GM12892 (cell line): ENCODE results near the gene ARHGAP12. TPM values are rescaled to one million over a fixed set of nuclear protein-coding genes. Genes with fewer than 3 reads are reported as not detected.
"Not testable (repeated sequence)": the region's sequence is repeated elsewhere in the genome, so short reads cannot be mapped to it uniquely, and the experiment has no call there.

Experiments
- DNase-seq: peaks from one replicate; pipeline ENCODE4 v3.0.0; 2011; ENCODE audit not compliant: insufficient read length
- FAIRE-seq: peaks from 2 replicates; lab custom pipeline; 2011; peaks lifted over from hg19 to GRCh38; lab: Jason Lieb, UNC
- POLR2A ChIP-seq: IDR thresholded peaks from 2 replicates; pipeline ENCODE4 v1.6.1; 2011; ENCODE audit warnings: low read depth, low read length, control low read depth
- POLR2AphosphoS5 ChIP-seq: IDR thresholded peaks from 2 replicates; pipeline ENCODE4 v1.6.1; 2011; ENCODE audit warnings: low read depth, low read length, control low read depth
- TAF1 ChIP-seq: IDR thresholded peaks from 2 replicates; pipeline ENCODE4 v1.6.1; 2011; ENCODE audit warnings: low read depth, mild to moderate bottlenecking, control low read depth, low read length, borderline replicate concordance
- polyA plus RNA-seq: library from polyadenylated mRNA; unstranded; fragments of >200 nt; gene quantifications from one replicate; pipeline ENCODE4 v1.2.1, GENCODE V29; 2012; ENCODE audit warnings: missing spikeins, inconsistent platforms; ENCODE audit not compliant: missing spikeins

Gene ARHGAP12
- polyA plus RNA-seq: 9.1 TPM

GRCh38 chr10:31928549-31929260 lies at the start of gene ARHGAP12:
Gene ARHGAP12 (minus strand): TSS chr10:31928831. CDS start chr10:31908855, 19,976 bp downstream.
- DNase-seq (peak; percentile 58), FAIRE-seq (peak; percentile 84)
- peak; percentile 51; the same call in 1 of the 2 replicates for TF ChIP-seq POLR2A
- no peak for TF ChIP-seq POLR2AphosphoS5

- FAIRE-seq (no peak), DNase-seq (no peak)
Observed at GRCh38 chr10:31978156-31978483, 49.5 kb upstream of the ARHGAP12 start.

DNA sequence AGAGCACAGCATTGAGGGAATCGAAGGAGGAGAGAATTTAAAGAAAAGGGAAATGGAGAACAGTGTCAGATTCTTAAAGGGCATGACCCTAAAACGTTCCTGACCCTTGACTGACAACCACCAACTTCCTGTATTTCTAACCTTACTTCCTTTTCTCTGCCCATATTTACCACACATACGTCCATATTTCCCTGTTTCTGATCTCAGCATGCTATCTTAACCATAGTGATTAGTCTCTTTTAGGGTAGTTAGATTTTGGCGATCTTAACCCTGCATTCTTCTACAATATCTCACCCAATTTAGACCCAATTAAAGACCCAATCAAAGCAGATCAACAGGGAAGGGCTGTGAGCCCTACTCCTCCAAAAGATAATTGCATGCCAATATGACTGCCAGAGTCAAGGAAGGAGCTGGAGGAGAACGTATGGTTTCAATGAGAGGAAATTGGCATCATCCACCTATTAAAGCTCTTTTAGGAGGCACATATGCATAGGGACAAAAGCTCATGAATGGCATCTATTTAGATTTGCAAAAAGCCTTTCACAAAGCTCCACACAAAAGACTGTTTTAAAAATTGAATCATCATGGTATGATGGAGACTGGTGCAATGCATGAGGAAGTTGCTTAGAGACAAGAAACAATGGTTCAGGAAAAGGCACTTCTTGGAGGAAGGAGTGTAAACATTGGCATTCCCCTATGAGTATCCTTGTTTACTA lies 49.0 kb upstream of the ARHGAP12 start:
- FAIRE-seq (no peak), DNase-seq (no peak)
- TF ChIP-seq TAF1 (no peak), POLR2A (no peak), POLR2AphosphoS5 (no peak)

More at GRCh38 chr10:31978156-31978483, 49.5 kb upstream of the ARHGAP12 start:
- TF ChIP-seq POLR2AphosphoS5 (no peak), TAF1 (no peak), POLR2A (no peak)

DNA sequence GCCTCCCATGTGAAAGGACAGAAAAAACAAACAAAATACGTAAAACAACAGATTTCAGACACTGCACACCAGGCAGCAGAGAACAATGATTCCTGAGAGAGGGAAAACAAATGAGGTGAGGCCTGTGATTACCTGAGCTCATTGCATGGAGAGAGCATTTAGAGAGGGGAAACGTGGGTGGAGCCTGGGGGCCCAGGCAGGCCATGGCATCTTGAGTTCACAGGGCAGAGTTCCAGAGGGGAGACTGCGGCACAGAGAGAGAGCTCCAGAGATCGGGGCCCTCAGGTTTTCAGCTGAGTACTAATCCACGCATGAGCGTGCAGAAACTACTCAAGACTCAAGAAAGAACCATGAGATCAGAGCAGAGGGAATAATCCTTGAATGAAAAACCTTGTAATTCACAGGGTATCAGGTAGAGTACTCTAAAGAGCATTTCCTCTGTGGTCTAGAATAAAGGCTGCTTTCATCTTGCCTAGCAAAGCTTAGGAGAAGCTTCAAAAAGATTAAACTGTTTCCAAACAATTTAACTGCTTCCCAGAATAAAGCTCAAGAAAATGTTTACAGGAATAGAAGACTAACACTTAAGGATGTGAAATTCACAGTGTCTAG lies 46.6 kb upstream of the ARHGAP12 start:
- FAIRE-seq (no peak), DNase-seq (no peak)
- TF ChIP-seq POLR2AphosphoS5: no peak
- no peak for TF ChIP-seq POLR2A
- no peak for TF ChIP-seq TAF1

GRCh38 chr10:31974434-31975124 lies 45.9 kb upstream of the ARHGAP12 start:
- DNase-seq (no peak), FAIRE-seq (no peak)
- TF ChIP-seq POLR2A (no peak), TAF1 (no peak), POLR2AphosphoS5 (no peak)

- FAIRE-seq (no peak), DNase-seq (no peak)
- TF ChIP-seq POLR2AphosphoS5 (no peak), TAF1 (no peak), POLR2A (no peak)
Observed at GRCh38 chr10:31972519-31973041, 43.9 kb upstream of the ARHGAP12 start.

- not testable (repeated sequence) for DNase-seq, FAIRE-seq
Observed at GRCh38 chr10:31969847-31970246, 41.2 kb upstream of the ARHGAP12 start.

DNA sequence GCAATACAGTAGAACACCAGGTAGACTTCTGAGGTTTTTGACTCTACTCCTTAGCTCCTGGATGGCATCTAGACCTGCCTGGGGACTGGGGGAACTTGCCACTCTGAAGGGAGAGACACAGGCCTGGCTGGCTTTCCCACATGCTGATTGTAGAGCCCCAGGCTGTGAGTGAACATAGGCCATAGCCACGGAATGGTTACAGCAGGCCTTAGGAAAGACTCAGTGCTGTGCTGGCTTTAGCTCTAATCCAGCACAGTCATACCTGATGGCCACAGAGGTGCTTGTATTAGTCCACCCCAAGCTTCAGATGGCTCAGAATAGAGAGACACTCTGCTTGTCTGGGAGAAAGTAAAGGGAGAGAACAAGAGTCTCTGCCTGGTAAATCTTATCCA lies 35.0 kb upstream of the ARHGAP12 start:
- DNase-seq (no peak), FAIRE-seq (no peak)
- TF ChIP-seq TAF1: no peak
- no peak for TF ChIP-seq POLR2AphosphoS5
- TF ChIP-seq POLR2A: no peak

DNA sequence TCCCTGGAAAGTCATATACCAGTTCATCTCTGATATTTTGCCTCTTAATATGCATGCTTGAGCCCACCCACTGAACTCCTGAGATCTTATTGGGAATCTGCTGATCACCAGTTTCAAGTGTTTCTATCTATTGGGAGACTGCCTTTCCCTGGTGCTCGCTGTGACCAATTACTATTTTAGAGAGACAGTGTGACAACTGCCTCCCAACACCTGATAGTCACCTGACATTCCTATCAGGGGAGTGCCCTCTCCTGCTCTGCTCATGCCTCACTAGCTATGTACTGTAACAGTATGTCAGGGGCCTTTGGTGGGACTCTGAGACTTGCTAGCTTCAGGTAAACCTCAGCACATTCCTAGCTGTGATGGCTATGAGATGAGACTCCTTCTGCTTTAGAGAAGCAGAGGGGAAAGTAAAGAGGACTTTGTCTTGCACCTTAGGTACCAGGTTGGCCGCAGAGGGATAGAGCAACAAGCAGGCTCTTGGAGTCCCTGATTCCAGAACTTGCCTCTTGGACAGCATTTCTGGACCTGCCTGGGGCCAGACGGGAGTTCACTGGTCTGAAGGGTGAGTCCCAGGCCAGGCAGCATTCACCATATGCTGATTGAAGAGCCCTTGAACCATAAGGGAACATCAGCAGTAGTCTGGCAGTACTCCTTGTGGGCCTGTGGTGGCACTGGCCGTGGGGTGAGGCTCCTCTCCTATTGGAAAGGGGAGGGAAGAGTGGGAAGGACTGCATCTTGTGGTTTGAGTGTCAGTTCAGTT lies 34.4 kb upstream of the ARHGAP12 start:
- TF ChIP-seq POLR2A (no peak), POLR2AphosphoS5 (no peak), TAF1 (no peak)
- FAIRE-seq: no peak
- no peak for DNase-seq

DNA sequence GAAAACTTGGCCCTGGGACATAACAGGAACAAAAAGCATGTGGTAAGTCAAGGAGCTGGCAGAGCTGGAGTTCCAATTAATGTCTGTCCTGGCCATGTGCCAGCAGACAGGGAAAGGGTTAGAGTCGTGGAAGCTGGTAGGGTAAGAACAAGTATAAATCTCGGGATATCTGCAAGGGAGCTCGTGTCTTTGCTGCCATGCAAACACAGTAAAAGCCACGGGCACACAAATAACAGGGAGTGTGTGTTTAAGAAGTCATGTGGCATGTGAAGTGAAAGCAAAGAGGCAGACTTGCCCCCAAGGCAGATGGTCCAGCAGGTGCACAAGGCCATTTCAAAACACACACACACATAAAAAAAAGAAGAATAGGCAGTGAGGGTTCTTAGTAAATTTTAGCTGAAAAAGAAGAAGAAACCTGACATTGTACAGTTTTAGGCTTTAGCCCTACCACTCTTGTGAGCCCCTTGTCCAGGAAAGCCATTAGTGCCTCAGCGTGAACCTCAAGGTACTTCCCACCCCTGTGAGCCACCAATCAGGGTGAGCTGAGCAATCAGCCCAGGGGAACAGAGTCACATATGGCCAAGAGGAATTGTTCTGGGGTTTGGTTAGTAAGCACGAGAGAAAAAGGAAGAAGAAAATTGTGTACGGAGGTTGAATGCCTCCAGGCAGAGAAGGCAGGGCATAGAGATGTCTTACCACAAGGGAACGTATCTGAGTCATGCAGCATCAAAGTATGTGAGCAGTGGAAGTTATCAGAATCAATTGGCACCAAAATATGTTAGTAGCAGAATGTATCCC lies 32.8 kb upstream of the ARHGAP12 start:
- FAIRE-seq (no peak), DNase-seq (no peak)
- TF ChIP-seq TAF1 (no peak), POLR2A (no peak)
